Measurements from ENCODE around the gene BLOC1S6. TPM values are rescaled to one million over a fixed set of nuclear protein-coding genes. Genes with fewer than 3 reads are reported as not detected.

Gene BLOC1S6
- total and polyA plus RNA-seq, 2 of the 8 experiments (the other 6 are each of a cell fraction or from before 2014, with no cell fraction given): 4.5 to 28.8 TPM

GRCh38 chr15:45546789-45547188, 40.4 kb upstream of the BLOC1S6 start (continued):
- TF ChIP-seq, protein P1, sequence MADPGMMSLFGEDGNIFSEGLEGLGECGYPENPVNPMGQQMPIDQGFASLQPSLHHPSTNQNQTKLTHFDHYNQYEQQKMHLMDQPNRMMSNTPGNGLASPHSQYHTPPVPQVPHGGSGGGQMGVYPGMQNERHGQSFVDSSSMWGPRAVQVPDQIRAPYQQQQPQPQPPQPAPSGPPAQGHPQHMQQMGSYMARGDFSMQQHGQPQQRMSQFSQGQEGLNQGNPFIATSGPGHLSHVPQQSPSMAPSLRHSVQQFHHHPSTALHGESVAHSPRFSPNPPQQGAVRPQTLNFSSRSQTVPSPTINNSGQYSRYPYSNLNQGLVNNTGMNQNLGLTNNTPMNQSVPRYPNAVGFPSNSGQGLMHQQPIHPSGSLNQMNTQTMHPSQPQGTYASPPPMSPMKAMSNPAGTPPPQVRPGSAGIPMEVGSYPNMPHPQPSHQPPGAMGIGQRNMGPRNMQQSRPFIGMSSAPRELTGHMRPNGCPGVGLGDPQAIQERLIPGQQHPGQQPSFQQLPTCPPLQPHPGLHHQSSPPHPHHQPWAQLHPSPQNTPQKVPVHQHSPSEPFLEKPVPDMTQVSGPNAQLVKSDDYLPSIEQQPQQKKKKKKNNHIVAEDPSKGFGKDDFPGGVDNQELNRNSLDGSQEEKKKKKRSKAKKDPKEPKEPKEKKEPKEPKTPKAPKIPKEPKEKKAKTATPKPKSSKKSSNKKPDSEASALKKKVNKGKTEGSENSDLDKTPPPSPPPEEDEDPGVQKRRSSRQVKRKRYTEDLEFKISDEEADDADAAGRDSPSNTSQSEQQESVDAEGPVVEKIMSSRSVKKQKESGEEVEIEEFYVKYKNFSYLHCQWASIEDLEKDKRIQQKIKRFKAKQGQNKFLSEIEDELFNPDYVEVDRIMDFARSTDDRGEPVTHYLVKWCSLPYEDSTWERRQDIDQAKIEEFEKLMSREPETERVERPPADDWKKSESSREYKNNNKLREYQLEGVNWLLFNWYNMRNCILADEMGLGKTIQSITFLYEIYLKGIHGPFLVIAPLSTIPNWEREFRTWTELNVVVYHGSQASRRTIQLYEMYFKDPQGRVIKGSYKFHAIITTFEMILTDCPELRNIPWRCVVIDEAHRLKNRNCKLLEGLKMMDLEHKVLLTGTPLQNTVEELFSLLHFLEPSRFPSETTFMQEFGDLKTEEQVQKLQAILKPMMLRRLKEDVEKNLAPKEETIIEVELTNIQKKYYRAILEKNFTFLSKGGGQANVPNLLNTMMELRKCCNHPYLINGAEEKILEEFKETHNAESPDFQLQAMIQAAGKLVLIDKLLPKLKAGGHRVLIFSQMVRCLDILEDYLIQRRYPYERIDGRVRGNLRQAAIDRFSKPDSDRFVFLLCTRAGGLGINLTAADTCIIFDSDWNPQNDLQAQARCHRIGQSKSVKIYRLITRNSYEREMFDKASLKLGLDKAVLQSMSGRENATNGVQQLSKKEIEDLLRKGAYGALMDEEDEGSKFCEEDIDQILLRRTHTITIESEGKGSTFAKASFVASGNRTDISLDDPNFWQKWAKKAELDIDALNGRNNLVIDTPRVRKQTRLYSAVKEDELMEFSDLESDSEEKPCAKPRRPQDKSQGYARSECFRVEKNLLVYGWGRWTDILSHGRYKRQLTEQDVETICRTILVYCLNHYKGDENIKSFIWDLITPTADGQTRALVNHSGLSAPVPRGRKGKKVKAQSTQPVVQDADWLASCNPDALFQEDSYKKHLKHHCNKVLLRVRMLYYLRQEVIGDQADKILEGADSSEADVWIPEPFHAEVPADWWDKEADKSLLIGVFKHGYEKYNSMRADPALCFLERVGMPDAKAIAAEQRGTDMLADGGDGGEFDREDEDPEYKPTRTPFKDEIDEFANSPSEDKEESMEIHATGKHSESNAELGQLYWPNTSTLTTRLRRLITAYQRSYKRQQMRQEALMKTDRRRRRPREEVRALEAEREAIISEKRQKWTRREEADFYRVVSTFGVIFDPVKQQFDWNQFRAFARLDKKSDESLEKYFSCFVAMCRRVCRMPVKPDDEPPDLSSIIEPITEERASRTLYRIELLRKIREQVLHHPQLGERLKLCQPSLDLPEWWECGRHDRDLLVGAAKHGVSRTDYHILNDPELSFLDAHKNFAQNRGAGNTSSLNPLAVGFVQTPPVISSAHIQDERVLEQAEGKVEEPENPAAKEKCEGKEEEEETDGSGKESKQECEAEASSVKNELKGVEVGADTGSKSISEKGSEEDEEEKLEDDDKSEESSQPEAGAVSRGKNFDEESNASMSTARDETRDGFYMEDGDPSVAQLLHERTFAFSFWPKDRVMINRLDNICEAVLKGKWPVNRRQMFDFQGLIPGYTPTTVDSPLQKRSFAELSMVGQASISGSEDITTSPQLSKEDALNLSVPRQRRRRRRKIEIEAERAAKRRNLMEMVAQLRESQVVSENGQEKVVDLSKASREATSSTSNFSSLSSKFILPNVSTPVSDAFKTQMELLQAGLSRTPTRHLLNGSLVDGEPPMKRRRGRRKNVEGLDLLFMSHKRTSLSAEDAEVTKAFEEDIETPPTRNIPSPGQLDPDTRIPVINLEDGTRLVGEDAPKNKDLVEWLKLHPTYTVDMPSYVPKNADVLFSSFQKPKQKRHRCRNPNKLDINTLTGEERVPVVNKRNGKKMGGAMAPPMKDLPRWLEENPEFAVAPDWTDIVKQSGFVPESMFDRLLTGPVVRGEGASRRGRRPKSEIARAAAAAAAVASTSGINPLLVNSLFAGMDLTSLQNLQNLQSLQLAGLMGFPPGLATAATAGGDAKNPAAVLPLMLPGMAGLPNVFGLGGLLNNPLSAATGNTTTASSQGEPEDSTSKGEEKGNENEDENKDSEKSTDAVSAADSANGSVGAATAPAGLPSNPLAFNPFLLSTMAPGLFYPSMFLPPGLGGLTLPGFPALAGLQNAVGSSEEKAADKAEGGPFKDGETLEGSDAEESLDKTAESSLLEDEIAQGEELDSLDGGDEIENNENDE (IDR thresholded peaks at IDR 0.05; ENCODE audit: insufficient replicate concordance, low read length): no peak
- no peak for TF ChIP-seq RNF2 (IDR thresholded peaks at IDR 0.05; ENCODE audit: borderline replicate concordance, low read depth, low read length, missing control alignments, poor library complexity, severe bottlenecking)
- TF ChIP-seq ASH2L (IDR thresholded peaks at IDR 0.05; ENCODE audit: low read length): no peak
- no peak for TF ChIP-seq SIX5 (IDR thresholded peaks at IDR 0.05; ENCODE audit: low read depth, low read length)
- no peak for TF ChIP-seq SP4 (IDR thresholded peaks at IDR 0.05; ENCODE audit: low read length)
- no peak for TF ChIP-seq JUN (IDR thresholded peaks at IDR 0.05; ENCODE audit: low read depth, low read length)
- TF ChIP-seq RFX5 (IDR thresholded peaks at IDR 0.05; ENCODE audit: borderline replicate concordance, low read depth, low read length): no peak

Measured in H1 (cell line).